Measurements from ENCODE around the gene POLN. TPM values are rescaled to one million over a fixed set of nuclear protein-coding genes. Genes with fewer than 3 reads are reported as not detected.

The POLN gene
- total RNA-seq, 2 experiments from 2014 or later: 4.0 to 4.4 TPM

GRCh38 chr4:2073808-2074481 lies 168.0 kb downstream of the POLN start:
- H3K36me3 ChIP-seq (ENCODE audit: insufficient read depth, low read length): no peaks in the 10 kb centered on the region
- CTCF ChIA-PET (ENCODE audit: unreplicated experiment): no interaction called here
- no peaks in the 10 kb centered on the region for H3K4me1 ChIP-seq (ENCODE audit: insufficient read depth, low read length, poor library complexity, severe bottlenecking)
- no peak for DNase-seq (ENCODE audit: low spot score)
- no peak overlapping the region for H3K4me3 ChIP-seq (ENCODE audit: low read depth, low read length, poor library complexity, severe bottlenecking)
- BruUV-seq (replicated peaks): no TSS peak
- TF ChIP-seq, protein P1, sequence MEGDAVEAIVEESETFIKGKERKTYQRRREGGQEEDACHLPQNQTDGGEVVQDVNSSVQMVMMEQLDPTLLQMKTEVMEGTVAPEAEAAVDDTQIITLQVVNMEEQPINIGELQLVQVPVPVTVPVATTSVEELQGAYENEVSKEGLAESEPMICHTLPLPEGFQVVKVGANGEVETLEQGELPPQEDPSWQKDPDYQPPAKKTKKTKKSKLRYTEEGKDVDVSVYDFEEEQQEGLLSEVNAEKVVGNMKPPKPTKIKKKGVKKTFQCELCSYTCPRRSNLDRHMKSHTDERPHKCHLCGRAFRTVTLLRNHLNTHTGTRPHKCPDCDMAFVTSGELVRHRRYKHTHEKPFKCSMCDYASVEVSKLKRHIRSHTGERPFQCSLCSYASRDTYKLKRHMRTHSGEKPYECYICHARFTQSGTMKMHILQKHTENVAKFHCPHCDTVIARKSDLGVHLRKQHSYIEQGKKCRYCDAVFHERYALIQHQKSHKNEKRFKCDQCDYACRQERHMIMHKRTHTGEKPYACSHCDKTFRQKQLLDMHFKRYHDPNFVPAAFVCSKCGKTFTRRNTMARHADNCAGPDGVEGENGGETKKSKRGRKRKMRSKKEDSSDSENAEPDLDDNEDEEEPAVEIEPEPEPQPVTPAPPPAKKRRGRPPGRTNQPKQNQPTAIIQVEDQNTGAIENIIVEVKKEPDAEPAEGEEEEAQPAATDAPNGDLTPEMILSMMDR (conservative IDR thresholded peaks at IDR 0.05; ENCODE audit: low read length): no peak
- no peak for TF ChIP-seq EZH2phosphoT487 (IDR thresholded peaks at IDR 0.05; ENCODE audit: borderline replicate concordance, low read depth, low read length)
- no peak overlapping the region for H2AFZ ChIP-seq (ENCODE audit: low read length)
- no peaks in the 10 kb centered on the region for H3K79me2 ChIP-seq (ENCODE audit: insufficient read depth, low read depth, low read length)
- H4K20me1 ChIP-seq (ENCODE audit: insufficient read depth, low read length): no peaks in the 10 kb centered on the region
- H3K9me3 ChIP-seq (ENCODE audit: low read length): no peaks in the 10 kb centered on the region
- intact Hi-C loops (cut with micrococcal nuclease; ENCODE audit: unreplicated experiment): no loop called here
- no peaks in the 10 kb centered on the region for H3K9me2 ChIP-seq (ENCODE audit: insufficient read depth, low read length)
- H3K4me2 ChIP-seq (ENCODE audit: low read length): no peak overlapping the region
- no peak overlapping the region for H3K27ac ChIP-seq (ENCODE audit: low read depth, low read length, poor library complexity, severe bottlenecking)
- POLR2A ChIA-PET: no interaction called here

DNA sequence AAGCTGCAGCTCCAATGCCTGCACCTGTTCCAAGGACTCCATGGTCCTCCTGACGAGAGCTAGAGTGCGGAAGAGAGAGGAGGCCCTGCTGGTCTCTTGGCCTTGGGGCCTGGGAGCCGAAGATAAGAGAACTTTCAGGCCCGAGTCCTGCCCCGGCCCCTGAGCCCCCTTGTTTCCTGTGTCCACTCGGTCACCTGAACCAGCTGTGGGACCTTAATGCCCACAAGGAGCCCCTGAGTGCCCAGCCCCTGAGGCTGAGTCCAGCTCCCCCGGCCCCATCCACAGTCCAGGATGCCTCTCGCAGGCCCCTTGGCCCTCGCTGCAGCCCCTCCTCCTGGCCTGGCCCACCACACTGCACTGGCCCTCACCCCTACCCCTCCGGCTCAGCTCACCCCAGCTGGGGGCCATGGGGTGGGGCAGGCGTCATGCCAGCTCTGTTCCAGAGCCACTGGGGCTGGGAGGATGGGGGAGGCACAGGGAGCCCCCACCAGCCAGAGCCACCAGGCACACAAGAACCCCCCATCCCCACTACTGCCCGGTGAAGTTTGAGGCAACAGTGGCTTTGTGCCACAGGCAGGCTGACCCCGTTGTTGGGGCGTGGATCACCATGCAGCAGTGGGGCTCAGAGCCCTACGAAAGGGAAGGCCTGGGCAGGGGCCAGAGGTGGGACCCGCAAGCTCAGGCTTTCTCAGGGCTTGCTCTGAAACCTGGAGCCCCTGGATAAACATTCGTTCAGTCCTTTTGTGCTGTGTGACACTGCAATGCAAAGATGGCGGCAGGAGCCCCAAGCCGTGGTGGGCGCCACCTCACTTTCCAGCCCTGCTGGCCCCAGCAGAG lies 168.7 kb downstream of the POLN start:
- no peaks in the 10 kb centered on the region for H4K20me1 ChIP-seq (ENCODE audit: insufficient read depth, low read length)
- no peaks in the 10 kb centered on the region for H3K4me1 ChIP-seq (ENCODE audit: insufficient read depth, low read length, poor library complexity, severe bottlenecking)
- intact Hi-C loops (cut with micrococcal nuclease; ENCODE audit: unreplicated experiment): no loop called here
- H3K4me3 ChIP-seq (ENCODE audit: low read depth, low read length, poor library complexity, severe bottlenecking): no peak overlapping the region
- DNase-seq (ENCODE audit: low spot score): no peak
- H2AFZ ChIP-seq (ENCODE audit: low read length): no peak overlapping the region
- BruUV-seq (replicated peaks): no TSS peak
- TF ChIP-seq EZH2phosphoT487 (IDR thresholded peaks at IDR 0.05; ENCODE audit: borderline replicate concordance, low read depth, low read length): no peak
- TF ChIP-seq, protein P1 (conservative IDR thresholded peaks at IDR 0.05; ENCODE audit: low read length): no peak
- H3K79me2 ChIP-seq (ENCODE audit: insufficient read depth, low read depth, low read length): no peaks in the 10 kb centered on the region
- H3K36me3 ChIP-seq (ENCODE audit: insufficient read depth, low read length): no peaks in the 10 kb centered on the region
- no peak overlapping the region for H3K4me2 ChIP-seq (ENCODE audit: low read length)
- H3K9me3 ChIP-seq (ENCODE audit: low read length): no peaks in the 10 kb centered on the region
- CTCF ChIA-PET (ENCODE audit: unreplicated experiment): interaction anchor here (0.6 kb wide), 1 partner anchor 1625 kb away, joined by 3 read pairs; no protein-coding TSS in a partner anchor
- POLR2A ChIA-PET: no interaction called here
- no peak overlapping the region for H3K27ac ChIP-seq (ENCODE audit: low read depth, low read length, poor library complexity, severe bottlenecking)
- H3K9me2 ChIP-seq (ENCODE audit: insufficient read depth, low read length): no peaks in the 10 kb centered on the region

Data from OCI-LY7 (cell line).